ENCODE data around the gene CGB8. TPM values are rescaled to one million over a fixed set of nuclear protein-coding genes. Genes with fewer than 3 reads are reported as not detected.

CGB8 gene
- total RNA-seq, 4 donors from 2014 or later = not detected

DNA sequence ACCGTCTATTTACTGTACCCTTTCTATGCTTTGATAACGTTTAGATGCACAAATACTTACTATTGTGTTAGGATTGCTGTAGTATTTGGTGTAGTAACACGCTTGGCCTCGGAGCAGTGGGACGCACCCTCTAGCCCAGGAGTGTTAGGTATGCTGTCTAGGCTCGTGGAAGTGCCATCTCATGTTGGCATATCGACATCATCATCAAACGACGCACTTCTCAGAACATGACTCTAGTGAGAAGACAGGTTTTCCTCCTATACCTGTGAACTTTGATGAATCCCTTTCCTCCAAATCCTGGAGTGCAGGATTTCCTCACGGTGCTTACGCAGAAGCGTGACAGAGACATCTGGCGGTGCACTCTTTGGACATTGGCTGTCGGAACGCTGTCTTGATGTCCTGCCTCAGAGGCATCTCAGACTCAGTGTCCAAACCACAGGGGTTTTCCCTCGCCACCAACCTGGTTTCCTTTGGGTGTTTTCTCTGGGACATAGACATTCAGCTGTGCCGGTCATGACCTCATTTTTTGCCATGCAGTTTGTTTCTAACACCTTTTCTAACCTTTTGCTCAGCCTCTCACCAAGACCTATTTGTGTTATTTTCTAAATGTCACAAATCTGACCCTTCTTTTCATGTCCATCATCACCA is 42.6 kb upstream of the CGB8 start:
- TF ChIP-seq POLR2A (IDR thresholded peaks at IDR 0.05) = no peak
- TF ChIP-seq, protein P1, sequence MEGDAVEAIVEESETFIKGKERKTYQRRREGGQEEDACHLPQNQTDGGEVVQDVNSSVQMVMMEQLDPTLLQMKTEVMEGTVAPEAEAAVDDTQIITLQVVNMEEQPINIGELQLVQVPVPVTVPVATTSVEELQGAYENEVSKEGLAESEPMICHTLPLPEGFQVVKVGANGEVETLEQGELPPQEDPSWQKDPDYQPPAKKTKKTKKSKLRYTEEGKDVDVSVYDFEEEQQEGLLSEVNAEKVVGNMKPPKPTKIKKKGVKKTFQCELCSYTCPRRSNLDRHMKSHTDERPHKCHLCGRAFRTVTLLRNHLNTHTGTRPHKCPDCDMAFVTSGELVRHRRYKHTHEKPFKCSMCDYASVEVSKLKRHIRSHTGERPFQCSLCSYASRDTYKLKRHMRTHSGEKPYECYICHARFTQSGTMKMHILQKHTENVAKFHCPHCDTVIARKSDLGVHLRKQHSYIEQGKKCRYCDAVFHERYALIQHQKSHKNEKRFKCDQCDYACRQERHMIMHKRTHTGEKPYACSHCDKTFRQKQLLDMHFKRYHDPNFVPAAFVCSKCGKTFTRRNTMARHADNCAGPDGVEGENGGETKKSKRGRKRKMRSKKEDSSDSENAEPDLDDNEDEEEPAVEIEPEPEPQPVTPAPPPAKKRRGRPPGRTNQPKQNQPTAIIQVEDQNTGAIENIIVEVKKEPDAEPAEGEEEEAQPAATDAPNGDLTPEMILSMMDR (IDR thresholded peaks at IDR 0.05 in 4 of 5, conservative IDR thresholded peaks at IDR 0.05 in 1 of 5) = no peak
- Histone ChIP-seq H3K27ac (no peak overlapping the region), H3K27me3 (no peaks in the 10 kb centered on the region), H3K4me3 (no peak overlapping the region), H3K4me1 (peaks cover 34 to 38% of the 10 kb centered on the region in 2 donors), H3K9me3 (no peaks in the 10 kb centered on the region), H3K36me3 (peaks cover 0 to 58% of the 10 kb centered on the region in 2 donors)
- DNase-seq = no peak
- ATAC-seq = no peak
- in situ Hi-C loops (cut with MboI; ENCODE audit: low sequenced_read_pairs in 4 of 4) = loop anchor here in 1 of 4 donors (10.0 kb wide), 1 partner anchor 113 kb away; no protein-coding TSS in a partner anchor
- intact Hi-C loops (cut with DNase I; ENCODE audit: low total_unique reads) = no loop called here

GRCh38 chr19:49086296-49086695 is 37.4 kb upstream of the CGB8 start:
- peaks cover 18 to 26% of the 10 kb centered on the region in 2 donors for H3K4me1 ChIP-seq
- H3K36me3 ChIP-seq = peaks cover 0 to 28% of the 10 kb centered on the region in 2 donors
- no peaks in the 10 kb centered on the region for H3K27me3 ChIP-seq
- DNase-seq (no peak), ATAC-seq (no peak)
- peak overlapping the region; percentile 90 to 98 (median 92) for H3K27ac ChIP-seq
- intact Hi-C loops (cut with DNase I; ENCODE audit: low total_unique reads) = no loop called here
- H3K4me3 ChIP-seq = peak overlapping the region; percentile 88 to 99 (median 92)
- TF ChIP-seq, protein P1 (IDR thresholded peaks at IDR 0.05 in 4 of 5, conservative IDR thresholded peaks at IDR 0.05 in 1 of 5) = no peak
- no peak for TF ChIP-seq POLR2A (IDR thresholded peaks at IDR 0.05)
- H3K9me3 ChIP-seq = no peaks in the 10 kb centered on the region
- in situ Hi-C loops (cut with MboI; ENCODE audit: low sequenced_read_pairs in 4 of 4) = loop anchor here in 1 of 4 donors (10.0 kb wide), 1 partner anchor 119 kb away; no protein-coding TSS in a partner anchor

- TF ChIP-seq, protein P1 (IDR thresholded peaks at IDR 0.05 in 4 of 5, conservative IDR thresholded peaks at IDR 0.05 in 1 of 5) = no peak
- no peak for TF ChIP-seq POLR2A (IDR thresholded peaks at IDR 0.05)
- ATAC-seq = no peak
- H3K36me3 ChIP-seq = peaks cover 0 to 24% of the 10 kb centered on the region in 2 donors
Observed at GRCh38 chr19:49085868-49086232, 36.9 kb upstream of the CGB8 start.

DNA sequence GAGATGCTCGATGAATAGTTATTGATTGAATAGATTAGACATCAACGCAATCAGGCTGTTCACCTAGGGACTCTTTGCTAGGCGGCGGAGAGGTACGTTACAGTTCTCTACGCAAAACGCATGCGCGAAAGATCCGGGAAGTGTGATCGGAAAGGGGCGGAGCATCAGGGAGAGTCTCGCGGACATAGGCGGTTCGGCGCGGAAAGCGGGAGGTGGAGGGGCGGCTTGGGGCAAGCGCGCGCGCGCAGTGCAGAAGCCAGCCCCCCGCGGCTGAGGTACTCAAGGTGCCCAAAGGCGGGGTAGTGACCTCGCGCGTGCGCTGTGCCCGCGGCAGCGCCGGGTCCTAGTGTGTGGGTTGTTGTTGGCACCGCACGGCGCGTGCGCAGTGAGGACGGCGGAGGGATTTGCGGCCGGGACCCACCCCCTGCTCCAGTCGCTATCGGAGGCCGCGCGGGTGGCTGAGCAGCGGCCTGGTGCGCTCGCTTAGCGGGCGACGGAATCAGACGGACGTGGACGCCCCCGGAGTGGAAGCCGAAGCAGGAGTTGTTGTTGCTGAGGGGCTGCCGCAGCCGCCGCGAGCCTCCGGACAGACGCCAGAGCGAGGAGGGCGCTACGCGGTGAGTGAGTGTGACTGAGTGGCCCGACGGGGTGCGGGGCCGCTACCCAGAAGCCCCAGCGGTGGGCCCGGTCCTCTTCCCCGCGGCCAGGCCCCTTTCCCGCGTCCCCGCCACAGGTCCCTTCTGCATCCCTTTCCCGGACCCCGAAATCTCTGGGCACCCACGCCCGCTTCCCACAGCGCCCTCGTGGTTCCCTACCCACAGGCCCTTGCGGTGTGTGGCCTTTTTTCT is 36.3 kb upstream of the CGB8 start, which contains the start of gene SNRNP70:
Gene SNRNP70 (plus strand): TSS at position 432 of the 848 bp plus-strand sequence. CDS start 964 bp downstream, outside the sequence.
- Histone ChIP-seq H3K36me3 (peaks cover 0 to 18% of the 10 kb centered on the region in 2 donors), H3K9me3 (no peaks in the 10 kb centered on the region), H3K27ac (peak within 1 kb of the TSS; percentile 90 to 98 (median 92)), H3K27me3 (no peaks in the 10 kb centered on the region), H3K4me3 (peak within 1 kb of the TSS; percentile 88 to 99 (median 92)), H3K4me1 (peaks cover 18 to 26% of the 10 kb centered on the region in 2 donors)
- ATAC-seq (peak; percentile 90 to 94), DNase-seq (peak; percentile 99)
- intact Hi-C loops (cut with DNase I; ENCODE audit: low total_unique reads) (loop anchor here (1.0 kb wide), 1 partner anchor 10 kb away; no protein-coding TSS in a partner anchor), in situ Hi-C loops (cut with MboI; ENCODE audit: low sequenced_read_pairs in 4 of 4) (loop anchor here in 1 of 4 donors (10.0 kb wide), 1 partner anchor 120 kb away; no protein-coding TSS in a partner anchor)
- TF ChIP-seq, protein P1 (IDR thresholded peaks at IDR 0.05 in 4 of 5, conservative IDR thresholded peaks at IDR 0.05 in 1 of 5) = peak in 2 of 5 experiments; percentile 18 to 53
- TF ChIP-seq POLR2A (IDR thresholded peaks at IDR 0.05) = peak; percentile 86 to 92

More at GRCh38 chr19:49085868-49086232, 36.9 kb upstream of the CGB8 start:
- Histone ChIP-seq H3K27ac (peak overlapping the region; percentile 90 to 98 (median 92)), H3K4me1 (peaks cover 18 to 26% of the 10 kb centered on the region in 2 donors), H3K4me3 (peak overlapping the region; percentile 88 to 99 (median 92)), H3K27me3 (no peaks in the 10 kb centered on the region), H3K9me3 (no peaks in the 10 kb centered on the region)
- intact Hi-C loops (cut with DNase I; ENCODE audit: low total_unique reads) (loop anchor here (1.0 kb wide), 1 partner anchor 11 kb away; no protein-coding TSS in a partner anchor), in situ Hi-C loops (cut with MboI; ENCODE audit: low sequenced_read_pairs in 4 of 4) (loop anchor here in 1 of 4 donors (10.0 kb wide), 1 partner anchor 119 kb away; no protein-coding TSS in a partner anchor)
- DNase-seq = no peak

Measured in gastrocnemius medialis (tissue), 4 donors.